Upper lobe of left lung (tissue), 6 donors: ENCODE measurements around the gene ODF4. TPM values are rescaled to one million over a fixed set of nuclear protein-coding genes. Genes with fewer than 3 reads are reported as not detected.

ENCODE experiments used
- ATAC-seq, 2 donors: fragments of 200-7000 bp; cut with Tn5 transposase; one replicate each; pipeline ENCODE4 v1.9.1; 2022; ENCODE audit warnings: mild to moderate bottlenecking in 2 of 2, moderate library complexity in 2 of 2; ENCODE audit not compliant: low FRiP score in 2 of 2
- DNase-seq, 2 donors: peaks; one replicate each; pipeline ENCODE4 v3.0.0-alpha.2; 2019 to 2020
- H3K27ac ChIP-seq, 4 donors: fragments of 200-600 bp; sonication (generic); one replicate each; pipeline ENCODE4 v1.5.1; 2016 to 2019
- H3K27me3 ChIP-seq, 4 donors: fragments of 200-600 bp; sonication (generic); one replicate each; pipeline ENCODE4 v1.5.1; 2017 to 2019
- H3K36me3 ChIP-seq, 4 donors: fragments of 200-600 bp; sonication (generic); one replicate each; pipeline ENCODE4 v1.5.1; 2016 to 2019
- H3K4me1 ChIP-seq, 4 donors: fragments of 200-600 bp; sonication (generic); one replicate each; pipeline ENCODE4 v1.5.1; 2018 to 2019
- H3K4me3 ChIP-seq, 4 donors: fragments of 200-600 bp; sonication (generic); one replicate each; pipeline ENCODE4 v1.5.1; 2017 to 2019; ENCODE audit warnings: mild to moderate bottlenecking in 2 of 4, moderate library complexity in 1 of 4
- H3K9me3 ChIP-seq, 4 donors: fragments of 200-600 bp; sonication (generic); one replicate each; pipeline ENCODE4 v1.5.1; 2018 to 2019
- EP300 ChIP-seq, 4 donors: sonication (generic); formaldehyde crosslinking; IDR thresholded peaks; one replicate each; pipeline ENCODE4 v1.5.1; 2017; ENCODE audit warnings: antibody characterized with exemption in 4 of 4, control low read depth in 2 of 4
- POLR2A ChIP-seq, 4 donors: fragments of 450-650 bp; IDR thresholded peaks; one replicate each; pipeline ENCODE4 v1.5.1; 2016 to 2017; ENCODE audit warnings: antibody characterized with exemption in 4 of 4, mild to moderate bottlenecking in 2 of 4
- POLR2AphosphoS5 ChIP-seq, 2 donors: sonication (generic); formaldehyde crosslinking; IDR thresholded peaks; one replicate each; pipeline ENCODE4 v1.5.1; 2017; ENCODE audit warnings: antibody characterized with exemption in 2 of 2
- WGBS, 2 donors: methylation state at CpG; one replicate each; pipeline ENCODE4 v1.1.5; 2017 to 2018; 5-methylcytosine and 5-hydroxymethylcytosine counted together
- total RNA-seq, 6 donors: library from RNA; depleted of rRNA in 4 of 6; stranded (reverse); fragments of >200 nt in 4 of 6; gene quantifications; one replicate each; pipeline versions ENCODE4 v1.1.0 to v1.2.1, GENCODE V29; 2016 to 2021
- TF ChIP-seq, protein P1 (sequence below), 6 experiments: fragments of 450-650 bp in 4 of 6; fragments of 200-600 bp in 2 of 6; sonication (generic) in 2 of 6; IDR thresholded peaks; one replicate each; pipeline ENCODE4 v1.5.1; 2016 to 2019; ENCODE audit warnings: antibody characterized with exemption in 6 of 6
- donor health status: DM: no; HTN: no; CAD: no; lungs with moderate emphysema.
- donor health status: DM: no; HTN: yes; CAD: no; lungs with severe emphysema.

Gene ODF4
- total RNA-seq, 6 donors from 2014 or later = not detected

DNA sequence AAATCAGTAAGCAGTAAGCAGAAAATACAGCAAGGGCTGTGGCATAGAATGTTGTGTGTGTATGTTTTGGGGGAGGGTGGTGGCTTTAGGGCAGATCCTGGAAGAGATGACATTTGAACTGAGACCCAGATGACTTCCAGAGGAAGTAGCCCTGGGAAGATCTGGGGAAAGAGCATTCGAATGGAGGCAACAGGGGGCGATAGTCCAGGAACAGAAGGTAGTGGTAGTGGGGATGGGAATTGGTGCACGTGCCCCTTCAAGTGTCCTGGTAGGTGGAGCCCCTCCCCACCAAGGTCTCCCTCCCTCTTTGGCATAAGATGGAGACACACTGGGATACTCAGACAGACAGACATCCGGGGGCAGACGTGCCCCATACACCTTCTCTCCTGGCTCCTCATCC lies 15.5 kb upstream of the ODF4 start:
- Histone ChIP-seq H3K9me3 (no peaks in the 10 kb centered on the region), H3K4me3 (no peak overlapping the region), H3K27me3 (peaks cover 0 to 8% (median 0%) of the 10 kb centered on the region in 4 donors), H3K4me1 (peaks cover 6 to 26% (median 18%) of the 10 kb centered on the region in 4 donors), H3K36me3 (peaks cover 0 to 15% (median 0%) of the 10 kb centered on the region in 4 donors), H3K27ac (peak overlapping the region in 2 of 4 donors; percentile 1 to 2)
- WGBS, 2 donors = 68 to 77% methylated on average over 3 to 5 of the region's 5 CpGs
- DNase-seq (no peak), ATAC-seq (no peak)
- TF ChIP-seq POLR2A (IDR thresholded peaks at IDR 0.05) (no peak), POLR2AphosphoS5 (IDR thresholded peaks at IDR 0.05) (no peak), EP300 (IDR thresholded peaks at IDR 0.05) (no peak)
- TF ChIP-seq, protein P1, sequence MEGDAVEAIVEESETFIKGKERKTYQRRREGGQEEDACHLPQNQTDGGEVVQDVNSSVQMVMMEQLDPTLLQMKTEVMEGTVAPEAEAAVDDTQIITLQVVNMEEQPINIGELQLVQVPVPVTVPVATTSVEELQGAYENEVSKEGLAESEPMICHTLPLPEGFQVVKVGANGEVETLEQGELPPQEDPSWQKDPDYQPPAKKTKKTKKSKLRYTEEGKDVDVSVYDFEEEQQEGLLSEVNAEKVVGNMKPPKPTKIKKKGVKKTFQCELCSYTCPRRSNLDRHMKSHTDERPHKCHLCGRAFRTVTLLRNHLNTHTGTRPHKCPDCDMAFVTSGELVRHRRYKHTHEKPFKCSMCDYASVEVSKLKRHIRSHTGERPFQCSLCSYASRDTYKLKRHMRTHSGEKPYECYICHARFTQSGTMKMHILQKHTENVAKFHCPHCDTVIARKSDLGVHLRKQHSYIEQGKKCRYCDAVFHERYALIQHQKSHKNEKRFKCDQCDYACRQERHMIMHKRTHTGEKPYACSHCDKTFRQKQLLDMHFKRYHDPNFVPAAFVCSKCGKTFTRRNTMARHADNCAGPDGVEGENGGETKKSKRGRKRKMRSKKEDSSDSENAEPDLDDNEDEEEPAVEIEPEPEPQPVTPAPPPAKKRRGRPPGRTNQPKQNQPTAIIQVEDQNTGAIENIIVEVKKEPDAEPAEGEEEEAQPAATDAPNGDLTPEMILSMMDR (IDR thresholded peaks at IDR 0.05) = no peak

DNA sequence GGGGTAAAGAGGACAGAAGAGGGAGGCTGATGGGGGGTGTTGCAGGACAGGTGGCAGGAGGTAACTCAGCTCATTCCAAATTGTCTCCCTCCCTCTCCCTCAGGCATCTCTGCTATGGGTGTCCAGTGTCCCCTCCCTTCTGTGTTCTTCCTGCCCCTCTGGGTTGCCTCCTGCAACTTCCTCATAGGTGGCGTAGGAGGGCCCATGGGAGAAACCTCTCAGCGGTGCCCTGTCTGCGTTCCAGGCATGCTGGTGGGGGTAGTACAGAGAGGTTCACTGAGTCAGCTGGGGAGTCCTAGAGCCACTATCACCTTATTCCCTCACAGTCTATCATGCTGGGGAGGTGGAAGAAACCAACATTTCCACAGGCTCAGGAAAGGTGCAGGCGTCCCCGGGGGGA lies 14.7 kb upstream of the ODF4 start:
- Histone ChIP-seq H3K4me3 (no peak overlapping the region), H3K4me1 (peaks cover 6 to 26% (median 18%) of the 10 kb centered on the region in 4 donors), H3K36me3 (peaks cover 0 to 11% (median 0%) of the 10 kb centered on the region in 4 donors), H3K9me3 (no peaks in the 10 kb centered on the region), H3K27ac (peak overlapping the region in 2 of 4 donors; percentile 39 to 82), H3K27me3 (peaks cover 0 to 8% (median 0%) of the 10 kb centered on the region in 4 donors)
- WGBS, 2 donors = 64 to 80% methylated on average over 1 to 5 of the region's 5 CpGs
- TF ChIP-seq, protein P1 (IDR thresholded peaks at IDR 0.05) = no peak
- TF ChIP-seq POLR2A (IDR thresholded peaks at IDR 0.05) (no peak), POLR2AphosphoS5 (IDR thresholded peaks at IDR 0.05) (no peak), EP300 (IDR thresholded peaks at IDR 0.05) (no peak)
- ATAC-seq (no peak), DNase-seq (no peak)

DNA sequence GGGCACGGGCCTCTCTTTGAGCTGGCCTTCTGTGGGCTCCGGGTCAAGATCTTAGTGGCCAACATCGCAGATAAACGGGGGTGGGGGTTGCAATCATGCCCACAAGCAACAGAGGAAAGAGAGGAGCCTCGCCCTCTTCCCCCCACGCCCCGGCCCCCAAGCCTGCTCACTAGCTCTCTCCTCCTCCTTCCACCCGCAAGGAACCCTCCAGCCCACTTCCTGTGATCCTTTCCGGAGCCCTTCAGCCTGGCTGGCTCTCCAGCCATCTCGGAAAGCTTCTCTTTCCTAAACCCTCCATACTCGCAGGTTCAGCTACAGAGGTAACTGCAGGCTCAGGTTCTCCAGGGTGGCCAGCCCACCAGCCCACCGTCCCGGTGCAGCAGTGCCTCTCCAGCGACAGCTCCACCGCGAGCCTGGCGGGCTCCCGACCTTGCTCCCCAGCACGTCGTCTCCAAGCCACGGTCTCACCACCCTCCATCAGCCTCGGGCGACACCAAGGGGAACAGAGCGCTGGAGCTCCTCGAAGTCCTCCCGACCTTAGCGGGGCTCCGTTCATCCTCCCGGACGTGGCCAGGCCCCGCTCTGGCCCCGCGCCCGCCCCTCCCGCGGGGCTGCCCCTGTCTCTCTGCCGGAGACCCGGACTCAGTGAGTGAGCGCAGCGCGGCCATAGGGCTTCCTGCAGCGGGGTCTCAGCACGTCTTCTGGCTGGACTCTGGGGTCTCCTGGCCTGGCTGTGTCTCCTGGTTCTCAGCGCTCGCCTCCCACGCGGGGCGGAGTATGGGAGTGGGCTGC lies 12.9 kb upstream of the ODF4 start:
- H3K9me3 ChIP-seq = no peaks in the 10 kb centered on the region
- peaks cover 0 to 3% (median 0%) of the 10 kb centered on the region in 4 donors for H3K36me3 ChIP-seq
- peak in 1 of 4 donors; percentile 4 for TF ChIP-seq POLR2A (IDR thresholded peaks at IDR 0.05)
- no peak for TF ChIP-seq EP300 (IDR thresholded peaks at IDR 0.05)
- peak in 1 of 2 donors; percentile 88 for DNase-seq
- H3K4me3 ChIP-seq = peak overlapping the region; percentile 33 to 50 (median 48)
- H3K27me3 ChIP-seq = peaks cover 0 to 8% (median 0%) of the 10 kb centered on the region in 4 donors
- H3K27ac ChIP-seq = peak overlapping the region; percentile 19 to 82 (median 64)
- peaks cover 6 to 26% (median 18%) of the 10 kb centered on the region in 4 donors for H3K4me1 ChIP-seq
- 3 to 6% methylated on average over 10 to 38 of the region's 48 CpGs for WGBS, 2 donors
- peak; percentile 12 to 80 for ATAC-seq

DNA sequence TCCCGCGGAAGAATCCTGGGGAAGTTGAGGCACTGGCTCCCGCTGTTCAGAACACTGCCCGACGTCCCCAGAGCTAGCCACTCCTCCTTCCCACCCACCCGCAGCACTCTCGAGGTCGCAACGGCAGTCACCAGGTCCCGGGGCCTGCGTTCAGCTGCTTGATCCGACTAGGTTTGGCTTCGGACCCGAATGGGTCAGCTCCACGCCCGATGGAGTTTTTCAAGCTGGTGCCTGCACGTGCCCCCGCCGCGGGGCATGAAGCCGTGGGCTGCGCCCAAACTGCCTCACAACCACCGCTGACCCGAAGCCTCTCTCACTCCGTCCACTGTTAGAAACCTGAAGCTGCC lies 12.4 kb upstream of the ODF4 start:
- TF ChIP-seq POLR2AphosphoS5 (IDR thresholded peaks at IDR 0.05) (no peak), POLR2A (IDR thresholded peaks at IDR 0.05) (no peak), EP300 (IDR thresholded peaks at IDR 0.05) (no peak)
- TF ChIP-seq, protein P1 (IDR thresholded peaks at IDR 0.05) = no peak
- Histone ChIP-seq H3K27ac (peak overlapping the region; percentile 19 to 82 (median 64)), H3K9me3 (no peaks in the 10 kb centered on the region), H3K27me3 (peaks cover 0 to 8% (median 0%) of the 10 kb centered on the region in 4 donors), H3K4me1 (peaks cover 6 to 26% (median 18%) of the 10 kb centered on the region in 4 donors), H3K36me3 (peaks cover 0 to 3% (median 0%) of the 10 kb centered on the region in 4 donors), H3K4me3 (peak overlapping the region; percentile 33 to 50 (median 48))
- ATAC-seq (peak in 1 of 2 donors; percentile 31), DNase-seq (peak in 1 of 2 donors; percentile 79)
- WGBS, 2 donors = 12 to 100% methylated on average over 1 to 19 of the region's 25 CpGs

DNA sequence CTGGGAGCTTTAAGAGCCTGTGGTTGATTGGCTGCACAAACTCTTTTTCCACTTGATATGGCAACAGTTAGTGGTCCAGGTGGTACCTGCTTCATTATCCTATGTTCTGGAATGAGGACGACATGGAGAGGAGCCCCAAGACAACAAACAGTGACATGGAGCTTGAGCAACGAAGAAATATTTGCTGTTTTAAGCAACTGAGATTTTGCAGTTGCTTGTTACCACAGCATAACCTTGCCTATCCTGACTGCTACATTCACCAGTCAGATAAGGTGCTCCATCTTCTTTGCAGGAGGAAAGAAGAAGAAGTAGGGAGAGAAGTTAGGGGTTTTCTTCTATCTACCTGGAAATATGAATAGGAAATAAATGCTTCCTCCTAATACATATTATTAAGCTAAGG lies 7.5 kb upstream of the ODF4 start:
- no peaks in the 10 kb centered on the region for H3K9me3 ChIP-seq
- peaks cover 0 to 5% (median 0%) of the 10 kb centered on the region in 4 donors for H3K27me3 ChIP-seq
- 91 to 93% methylated on average over 2 of the region's 2 CpGs for WGBS, 2 donors
- no peaks in the 10 kb centered on the region for H3K36me3 ChIP-seq
- ATAC-seq (no peak), DNase-seq (no peak)
- H3K27ac ChIP-seq = no peak overlapping the region
- peaks cover 0 to 11% (median 3%) of the 10 kb centered on the region in 4 donors for H3K4me1 ChIP-seq
- no peak overlapping the region for H3K4me3 ChIP-seq
- no peak for TF ChIP-seq POLR2AphosphoS5 (IDR thresholded peaks at IDR 0.05)
- TF ChIP-seq, protein P1 (IDR thresholded peaks at IDR 0.05) = no peak
- no peak for TF ChIP-seq EP300 (IDR thresholded peaks at IDR 0.05)
- no peak for TF ChIP-seq POLR2A (IDR thresholded peaks at IDR 0.05)
